SK-N-SH (cell line): ENCODE measurements around the gene OGDH. TPM values are rescaled to one million over a fixed set of nuclear protein-coding genes. Genes with fewer than 3 reads are reported as not detected.
A peak's percentile ranks its signal among the peaks of the same experiment; 100 is the strongest.

ENCODE experiments used
- CTCF ChIA-PET: fragments of 300-600, 350-600 bp; formaldehyde crosslinking; extraction: SDS; loops from one replicate; lab custom pipeline; 2021; lab: Yijun Ruan, JAX
- POLR2A ChIA-PET: fragments of 350-600 bp; sonication (Branson Sonifier 250); formaldehyde crosslinking; extraction: SDS; loops from one replicate; lab custom pipeline; 2020; ENCODE audit warnings: antibody characterized with exemption, inconsistent platforms; lab: Yijun Ruan, JAX
- DNase-seq: peaks from one replicate; pipeline ENCODE4 v3.0.0; 2012
- H2AFZ ChIP-seq: fragments of 200-600 bp; sonication (generic); 2 replicates; pipeline ENCODE4 v1.8.1; 2016; ENCODE audit warnings: antibody characterized with exemption, mild to moderate bottlenecking, low read depth
- H3F3A ChIP-seq: fragments of 200-600 bp; sonication (generic); replicated peaks from 2 replicates; pipeline ENCODE3; 2016; ENCODE audit warnings: antibody characterized with exemption, mild to moderate bottlenecking; ENCODE audit not compliant: insufficient read depth
- H3K27ac ChIP-seq, 2 experiments: fragments of 200-500 bp in 1 of 2; fragments of 200-600 bp in 1 of 2; sonication (Bioruptor generic) in 1 of 2; sonication (generic), shearing (Covaris generic) in 1 of 2; 2 replicates each; pipeline versions ENCODE4 v1.5.1 to v1.6.1; 2014 to 2016; ENCODE audit warnings: low read depth in 2 of 2, inconsistent platforms in 1 of 2, low read length in 1 of 2, mild to moderate bottlenecking in 1 of 2, mixed read lengths in 1 of 2
- H3K27me3 ChIP-seq: fragments of 200-600 bp; sonication (generic), shearing (Covaris generic); 2 replicates; pipeline ENCODE4 v1.6.1; 2016; ENCODE audit warnings: mixed run types; ENCODE audit not compliant: insufficient read depth
- H3K36me3 ChIP-seq, 2 experiments: fragments of 200-500 bp in 1 of 2; fragments of 200-600 bp in 1 of 2; sonication (Bioruptor generic) in 1 of 2; sonication (generic) in 1 of 2; replicated peaks in 1 of 2; 2 replicates each; pipeline versions ENCODE3 to v1.5.1; 2014 to 2016; ENCODE audit warnings: low read length in 1 of 2, mild to moderate bottlenecking in 1 of 2; ENCODE audit not compliant: insufficient read depth in 2 of 2, control insufficient read depth in 1 of 2
- H3K4me1 ChIP-seq, 2 experiments: fragments of 200-500 bp in 1 of 2; fragments of 200-600 bp in 1 of 2; sonication (Bioruptor generic) in 1 of 2; sonication (generic), shearing (Covaris generic) in 1 of 2; 2 replicates each; pipeline versions ENCODE4 v1.5.1 to v1.6.1; 2014 to 2016; ENCODE audit warnings: low read depth in 1 of 2, low read length in 1 of 2, mixed run types in 1 of 2; ENCODE audit not compliant: insufficient read depth in 2 of 2, control insufficient read depth in 1 of 2
- H3K4me2 ChIP-seq: fragments of 200-600 bp; sonication (generic), shearing (Covaris generic); 2 replicates; pipeline ENCODE4 v1.6.1; 2017; ENCODE audit warnings: mixed run types
- H3K4me3 ChIP-seq, 2 experiments: fragments of 200-500 bp in 1 of 2; fragments of 200-600 bp in 1 of 2; sonication (Bioruptor generic) in 1 of 2; sonication (generic), shearing (Covaris generic) in 1 of 2; 2 replicates each; pipeline versions ENCODE4 v1.5.1 to v1.8.1; 2014 to 2016; ENCODE audit warnings: low read depth in 2 of 2, inconsistent platforms in 1 of 2, low read length in 1 of 2, mild to moderate bottlenecking in 1 of 2, mixed read lengths in 1 of 2, moderate library complexity in 1 of 2
- H3K79me2 ChIP-seq: fragments of 200-600 bp; sonication (generic); 2 replicates; pipeline ENCODE4 v1.8.1; 2017; ENCODE audit warnings: mild to moderate bottlenecking; ENCODE audit not compliant: insufficient read depth
- H3K9ac ChIP-seq: fragments of 200-600 bp; sonication (generic); 2 replicates; pipeline ENCODE4 v1.6.1; 2017; ENCODE audit warnings: mixed run types
- H3K9me2 ChIP-seq: fragments of 200-600 bp; sonication (generic); 2 replicates; pipeline ENCODE4 v1.6.1; 2017; ENCODE audit warnings: mixed run types
- H3K9me3 ChIP-seq: fragments of 200-600 bp; sonication (generic); 2 replicates; pipeline ENCODE4 v1.6.1; 2017; ENCODE audit warnings: mixed run types, mild to moderate bottlenecking, moderate library complexity
- H4K20me1 ChIP-seq: fragments of 200-600 bp; sonication (generic); 2 replicates; pipeline ENCODE4 v1.6.1; 2017; ENCODE audit warnings: mild to moderate bottlenecking, mixed run types; ENCODE audit not compliant: insufficient read depth
- ELF1 ChIP-seq: IDR thresholded peaks from 2 replicates; pipeline ENCODE4 v1.4.0; 2012
- EP300 ChIP-seq, 2 experiments: IDR thresholded peaks; 2 replicates each; pipeline versions ENCODE4 v1.4.0 to v1.6.1; 2012; ENCODE audit warnings: borderline replicate concordance in 1 of 2, low read depth in 1 of 2, low read length in 1 of 2
- EZH2phosphoT487 ChIP-seq: fragments of 200-600 bp; sonication (generic); IDR thresholded peaks from 2 replicates; pipeline ENCODE4 v1.6.1; 2017; ENCODE audit warnings: low read depth, mixed run types, mild to moderate bottlenecking, antibody characterized with exemption, moderate library complexity, borderline replicate concordance
- FOSL2 ChIP-seq: IDR thresholded peaks from 2 replicates; pipeline ENCODE4 v1.4.0; 2012; ENCODE audit warnings: low read depth, mild to moderate bottlenecking, moderate library complexity, borderline replicate concordance
- FOXJ3 ChIP-seq: sonication (generic); formaldehyde crosslinking; IDR thresholded peaks from 2 replicates; pipeline ENCODE4 v1.5.1; 2020; ENCODE audit warnings: mild to moderate bottlenecking, missing genetic modification reagents
- FOXM1 ChIP-seq: IDR thresholded peaks from 2 replicates; pipeline ENCODE4 v1.4.0; 2012; ENCODE audit warnings: low read depth, mild to moderate bottlenecking
- GABPA ChIP-seq: IDR thresholded peaks from 2 replicates; pipeline ENCODE4 v1.4.0; 2012; ENCODE audit warnings: low read depth, mild to moderate bottlenecking
- GATA2 ChIP-seq: sonication (generic); formaldehyde crosslinking; IDR thresholded peaks from 2 replicates; pipeline ENCODE4 v1.5.0; 2020; ENCODE audit warnings: mild to moderate bottlenecking, missing genetic modification reagents
- MEF2A ChIP-seq: IDR thresholded peaks from 2 replicates; pipeline ENCODE4 v1.4.0; 2012; ENCODE audit warnings: low read depth, borderline replicate concordance
- MXI1 ChIP-seq: IDR thresholded peaks from 2 replicates; pipeline ENCODE4 v1.6.1; 2012; ENCODE audit warnings: mild to moderate bottlenecking, low read depth, low read length, improper control_type of control experiment
- NFIC ChIP-seq: IDR thresholded peaks from 2 replicates; pipeline ENCODE4 v1.4.0; 2012; ENCODE audit warnings: borderline replicate concordance
- NRF1 ChIP-seq: IDR thresholded peaks from 2 replicates; pipeline ENCODE4 v1.6.1; 2012; ENCODE audit warnings: low read depth, mild to moderate bottlenecking, low read length
- POLR2AphosphoS5 ChIP-seq: IDR thresholded peaks from 2 replicates; pipeline ENCODE4 v1.6.1; 2012; ENCODE audit warnings: low read depth, low read length
- RAD21 ChIP-seq: IDR thresholded peaks from 2 replicates; pipeline ENCODE4 v1.6.1; 2012; ENCODE audit warnings: mild to moderate bottlenecking, low read length
- RFX5 ChIP-seq: IDR thresholded peaks from 2 replicates; pipeline ENCODE4 v1.6.1; 2012; ENCODE audit warnings: mild to moderate bottlenecking, improper control_type of control experiment, low read length
- RXRA ChIP-seq: IDR thresholded peaks from 2 replicates; pipeline ENCODE4 v1.4.0; 2012; ENCODE audit warnings: low read depth, mild to moderate bottlenecking, borderline replicate concordance
- SIN3A ChIP-seq: IDR thresholded peaks from 2 replicates; pipeline ENCODE4 v1.6.1; 2012; ENCODE audit warnings: low read depth, mild to moderate bottlenecking, low read length, moderate library complexity, borderline replicate concordance
- SMC3 ChIP-seq: IDR thresholded peaks from 2 replicates; pipeline ENCODE4 v1.6.1; 2012; ENCODE audit warnings: low read depth, low read length, improper control_type of control experiment
- TEAD4 ChIP-seq: IDR thresholded peaks from 2 replicates; pipeline ENCODE4 v1.4.0; 2012; ENCODE audit warnings: mild to moderate bottlenecking, borderline replicate concordance; ENCODE audit not compliant: insufficient read depth
- WGBS: methylation state at CpG from one replicate; pipeline ENCODE4 v1.1.6; 2017; ENCODE audit warnings: low lambda C conversion rate; 5-methylcytosine and 5-hydroxymethylcytosine counted together
- polyA plus RNA-seq, 3 experiments: library from polyadenylated mRNA; depleted of rRNA; stranded (reverse); fragments of >200 nt; gene quantifications; 2 replicates each; pipeline ENCODE4 v1.2.3, GENCODE V29; 2012
- TF ChIP-seq, protein P1 (sequence below): IDR thresholded peaks from 2 replicates; pipeline ENCODE4 v1.6.1; 2012; ENCODE audit warnings: mild to moderate bottlenecking, low read depth, low read length, moderate library complexity
- TF ChIP-seq, protein P2 (sequence below): IDR thresholded peaks from 2 replicates; pipeline ENCODE4 v1.4.0; 2012; ENCODE audit warnings: low read depth, borderline replicate concordance
- TF ChIP-seq, protein P3 (sequence below): IDR thresholded peaks from 2 replicates; pipeline ENCODE4 v1.4.0; 2012; ENCODE audit warnings: low read depth
- TF ChIP-seq, protein P4 (sequence below): IDR thresholded peaks from 2 replicates; pipeline ENCODE4; 2012
- TF ChIP-seq, protein P5 (sequence below): IDR thresholded peaks from 2 replicates; pipeline ENCODE4 v1.4.0; 2012; ENCODE audit warnings: low read depth, borderline replicate concordance

The OGDH gene
- polyA plus RNA-seq, 1 of the 3 experiments (the other 2 are of a cell fraction): 69.4 TPM

DNA sequence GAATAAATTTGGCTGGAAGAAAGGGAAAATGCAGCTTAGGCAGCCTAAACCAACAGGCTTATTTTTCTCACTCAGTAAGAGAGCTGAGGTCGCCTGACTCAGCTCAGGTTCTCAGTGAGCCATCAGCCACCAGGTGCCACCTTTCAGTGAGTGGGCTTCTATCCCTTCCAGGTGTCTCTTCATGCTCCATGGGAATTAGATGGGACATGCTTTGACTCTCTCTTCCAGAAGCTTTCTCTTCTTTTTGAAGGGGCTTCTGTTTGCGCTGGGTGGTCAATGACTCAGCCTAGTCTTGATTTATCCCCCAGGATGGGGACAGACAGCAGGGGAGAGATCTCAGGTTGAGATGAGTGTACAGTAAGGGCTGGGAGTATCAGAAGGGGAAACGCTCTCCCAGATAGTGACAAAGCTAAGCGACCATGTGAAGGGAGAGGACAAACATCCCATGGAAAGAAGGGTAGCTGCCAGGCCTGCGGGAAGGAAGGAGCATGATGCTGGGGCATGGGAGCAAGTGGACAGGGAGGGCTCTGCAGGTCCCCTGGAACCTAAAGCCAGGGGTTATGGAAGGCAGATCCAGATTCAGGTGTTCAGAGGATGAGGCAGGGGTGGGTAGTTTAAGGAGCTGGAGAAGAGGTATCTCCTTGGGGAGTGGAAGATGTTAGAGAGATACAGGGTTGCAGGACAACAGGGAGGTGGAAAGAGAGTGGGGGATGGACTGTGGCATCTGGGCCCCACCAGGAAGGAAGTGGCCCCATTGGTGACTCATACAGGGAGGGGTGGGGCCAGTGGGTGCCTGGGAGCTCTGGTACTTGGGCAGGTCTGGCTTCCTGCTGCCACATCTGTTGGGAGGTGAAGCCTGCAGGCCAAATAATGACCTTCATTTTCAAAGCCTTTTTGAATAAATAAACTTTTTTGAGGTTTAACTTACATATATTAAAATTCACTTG is 32.5 kb downstream of the OGDH start:
- H3K4me3 ChIP-seq: peak overlapping the region in 1 of 2 experiments; percentile 15; a peak in 1 of 4 replicates
- no peaks in the 10 kb centered on the region for H4K20me1 ChIP-seq
- H2AFZ ChIP-seq: 0 out of 2 replicates have a peak overlapping the region, but pooled peaks have one; percentile 30
- CTCF ChIA-PET: interaction anchor here (0.9 to 2.0 kb wide), 4 partner anchors 11 to 18 kb away, joined by 3 to 4 read pairs (median 4); no protein-coding TSS in a partner anchor
- no peaks in the 10 kb centered on the region for H3K9me2 ChIP-seq
- no peaks in the 10 kb centered on the region for H3K9me3 ChIP-seq
- DNase-seq: peak; percentile 67
- H3K4me1 ChIP-seq: peaks cover 20 to 39% of the 10 kb centered on the region in 2 experiments
- POLR2A ChIA-PET: interaction anchor here (0.6 to 1.9 kb wide), 2 partner anchors 20 to 32 kb away, joined by 3 to 7 read pairs; partner anchors contain the start of gene OGDH
- H3K27ac ChIP-seq: peak overlapping the region; percentile 87 to 89
- no peaks in the 10 kb centered on the region for H3K27me3 ChIP-seq
- 74% methylated on average over 5 of the region's 5 CpGs for WGBS
- H3K79me2 ChIP-seq: peaks cover 23% of the 10 kb centered on the region; the same call in 1 of the 2 replicates
- peak overlapping the region; percentile 57 for H3K4me2 ChIP-seq
- no peaks in the 10 kb centered on the region for H3K36me3 ChIP-seq
- peaks cover 32% of the 10 kb centered on the region for H3F3A ChIP-seq
- peak overlapping the region; percentile 59; the same call in 1 of the 2 replicates for H3K9ac ChIP-seq
- TF ChIP-seq FOXJ3: no peak
- no peak; the same call in 1 of the 2 replicates for TF ChIP-seq POLR2AphosphoS5
- no peak for TF ChIP-seq RFX5
- TF ChIP-seq RAD21: no peak
- no peak for TF ChIP-seq EZH2phosphoT487
- peak; percentile 44; the same call in 1 of the 2 replicates for TF ChIP-seq RXRA
- TF ChIP-seq, protein P1, sequence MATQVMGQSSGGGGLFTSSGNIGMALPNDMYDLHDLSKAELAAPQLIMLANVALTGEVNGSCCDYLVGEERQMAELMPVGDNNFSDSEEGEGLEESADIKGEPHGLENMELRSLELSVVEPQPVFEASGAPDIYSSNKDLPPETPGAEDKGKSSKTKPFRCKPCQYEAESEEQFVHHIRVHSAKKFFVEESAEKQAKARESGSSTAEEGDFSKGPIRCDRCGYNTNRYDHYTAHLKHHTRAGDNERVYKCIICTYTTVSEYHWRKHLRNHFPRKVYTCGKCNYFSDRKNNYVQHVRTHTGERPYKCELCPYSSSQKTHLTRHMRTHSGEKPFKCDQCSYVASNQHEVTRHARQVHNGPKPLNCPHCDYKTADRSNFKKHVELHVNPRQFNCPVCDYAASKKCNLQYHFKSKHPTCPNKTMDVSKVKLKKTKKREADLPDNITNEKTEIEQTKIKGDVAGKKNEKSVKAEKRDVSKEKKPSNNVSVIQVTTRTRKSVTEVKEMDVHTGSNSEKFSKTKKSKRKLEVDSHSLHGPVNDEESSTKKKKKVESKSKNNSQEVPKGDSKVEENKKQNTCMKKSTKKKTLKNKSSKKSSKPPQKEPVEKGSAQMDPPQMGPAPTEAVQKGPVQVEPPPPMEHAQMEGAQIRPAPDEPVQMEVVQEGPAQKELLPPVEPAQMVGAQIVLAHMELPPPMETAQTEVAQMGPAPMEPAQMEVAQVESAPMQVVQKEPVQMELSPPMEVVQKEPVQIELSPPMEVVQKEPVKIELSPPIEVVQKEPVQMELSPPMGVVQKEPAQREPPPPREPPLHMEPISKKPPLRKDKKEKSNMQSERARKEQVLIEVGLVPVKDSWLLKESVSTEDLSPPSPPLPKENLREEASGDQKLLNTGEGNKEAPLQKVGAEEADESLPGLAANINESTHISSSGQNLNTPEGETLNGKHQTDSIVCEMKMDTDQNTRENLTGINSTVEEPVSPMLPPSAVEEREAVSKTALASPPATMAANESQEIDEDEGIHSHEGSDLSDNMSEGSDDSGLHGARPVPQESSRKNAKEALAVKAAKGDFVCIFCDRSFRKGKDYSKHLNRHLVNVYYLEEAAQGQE: peak; percentile 44; the same call in 1 of the 2 replicates
- TF ChIP-seq FOSL2: peak; percentile 96
- TF ChIP-seq, protein P2, sequence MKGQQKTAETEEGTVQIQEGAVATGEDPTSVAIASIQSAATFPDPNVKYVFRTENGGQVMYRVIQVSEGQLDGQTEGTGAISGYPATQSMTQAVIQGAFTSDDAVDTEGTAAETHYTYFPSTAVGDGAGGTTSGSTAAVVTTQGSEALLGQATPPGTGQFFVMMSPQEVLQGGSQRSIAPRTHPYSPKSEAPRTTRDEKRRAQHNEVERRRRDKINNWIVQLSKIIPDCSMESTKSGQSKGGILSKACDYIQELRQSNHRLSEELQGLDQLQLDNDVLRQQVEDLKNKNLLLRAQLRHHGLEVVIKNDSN: no peak
- no peak for TF ChIP-seq GATA2 (CRISPR knock-in tag)
- TF ChIP-seq ELF1: peak; percentile 75
- 0 out of 2 replicates have a peak, but pooled peaks have one; percentile 12 for TF ChIP-seq TEAD4
- no peak for TF ChIP-seq MXI1
- TF ChIP-seq, protein P3, sequence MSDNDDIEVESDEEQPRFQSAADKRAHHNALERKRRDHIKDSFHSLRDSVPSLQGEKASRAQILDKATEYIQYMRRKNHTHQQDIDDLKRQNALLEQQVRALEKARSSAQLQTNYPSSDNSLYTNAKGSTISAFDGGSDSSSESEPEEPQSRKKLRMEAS: no peak
- peak; percentile 46; the same call in 1 of the 2 replicates for TF ChIP-seq SIN3A
- TF ChIP-seq, protein P4, sequence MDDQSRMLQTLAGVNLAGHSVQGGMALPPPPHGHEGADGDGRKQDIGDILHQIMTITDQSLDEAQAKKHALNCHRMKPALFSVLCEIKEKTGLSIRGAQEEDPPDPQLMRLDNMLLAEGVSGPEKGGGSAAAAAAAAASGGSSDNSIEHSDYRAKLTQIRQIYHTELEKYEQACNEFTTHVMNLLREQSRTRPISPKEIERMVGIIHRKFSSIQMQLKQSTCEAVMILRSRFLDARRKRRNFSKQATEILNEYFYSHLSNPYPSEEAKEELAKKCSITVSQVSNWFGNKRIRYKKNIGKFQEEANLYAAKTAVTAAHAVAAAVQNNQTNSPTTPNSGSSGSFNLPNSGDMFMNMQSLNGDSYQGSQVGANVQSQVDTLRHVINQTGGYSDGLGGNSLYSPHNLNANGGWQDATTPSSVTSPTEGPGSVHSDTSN: peak; percentile 24; the same call in 1 of the 2 replicates
- TF ChIP-seq GABPA: peak; percentile 63
- peak; percentile 52; the same call in 1 of the 2 replicates for TF ChIP-seq NFIC
- TF ChIP-seq FOXM1: no peak
- TF ChIP-seq SMC3: no peak
- TF ChIP-seq, protein P5, sequence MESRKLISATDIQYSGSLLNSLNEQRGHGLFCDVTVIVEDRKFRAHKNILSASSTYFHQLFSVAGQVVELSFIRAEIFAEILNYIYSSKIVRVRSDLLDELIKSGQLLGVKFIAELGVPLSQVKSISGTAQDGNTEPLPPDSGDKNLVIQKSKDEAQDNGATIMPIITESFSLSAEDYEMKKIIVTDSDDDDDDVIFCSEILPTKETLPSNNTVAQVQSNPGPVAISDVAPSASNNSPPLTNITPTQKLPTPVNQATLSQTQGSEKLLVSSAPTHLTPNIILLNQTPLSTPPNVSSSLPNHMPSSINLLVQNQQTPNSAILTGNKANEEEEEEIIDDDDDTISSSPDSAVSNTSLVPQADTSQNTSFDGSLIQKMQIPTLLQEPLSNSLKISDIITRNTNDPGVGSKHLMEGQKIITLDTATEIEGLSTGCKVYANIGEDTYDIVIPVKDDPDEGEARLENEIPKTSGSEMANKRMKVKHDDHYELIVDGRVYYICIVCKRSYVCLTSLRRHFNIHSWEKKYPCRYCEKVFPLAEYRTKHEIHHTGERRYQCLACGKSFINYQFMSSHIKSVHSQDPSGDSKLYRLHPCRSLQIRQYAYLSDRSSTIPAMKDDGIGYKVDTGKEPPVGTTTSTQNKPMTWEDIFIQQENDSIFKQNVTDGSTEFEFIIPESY: no peak
- peak in 1 of 2 experiments; percentile 72; a peak in 1 of 4 replicates for TF ChIP-seq EP300 (IDR thresholded peaks at IDR 0.05; ENCODE audit: borderline replicate concordance in 1 of 2, low read depth in 1 of 2, low read length in 1 of 2)
- TF ChIP-seq NRF1: no peak
- no peak for TF ChIP-seq MEF2A
